ENCODE data around the gene DDR2.

DNA sequence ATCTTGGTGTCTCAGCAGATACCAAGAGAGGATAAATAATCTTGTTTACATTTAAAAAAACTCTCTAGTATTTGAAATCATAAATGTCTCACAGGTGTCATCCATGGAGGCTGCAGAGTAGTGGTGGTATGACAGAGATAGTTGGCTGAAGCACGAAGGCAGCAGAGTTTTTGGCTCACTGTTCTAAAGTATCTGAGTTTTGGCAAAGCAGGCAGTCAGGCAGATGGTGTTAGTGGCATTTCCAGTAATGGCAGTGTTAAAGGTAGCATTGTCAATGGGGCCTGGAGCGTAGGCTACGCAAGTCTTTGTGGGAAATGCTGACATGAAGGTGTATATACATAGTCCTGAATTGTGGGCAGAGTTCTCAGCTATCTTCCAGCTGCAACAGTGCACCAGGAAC lies 89.8 kb downstream of the DDR2 start:
- TF ChIP-seq, protein P1, sequence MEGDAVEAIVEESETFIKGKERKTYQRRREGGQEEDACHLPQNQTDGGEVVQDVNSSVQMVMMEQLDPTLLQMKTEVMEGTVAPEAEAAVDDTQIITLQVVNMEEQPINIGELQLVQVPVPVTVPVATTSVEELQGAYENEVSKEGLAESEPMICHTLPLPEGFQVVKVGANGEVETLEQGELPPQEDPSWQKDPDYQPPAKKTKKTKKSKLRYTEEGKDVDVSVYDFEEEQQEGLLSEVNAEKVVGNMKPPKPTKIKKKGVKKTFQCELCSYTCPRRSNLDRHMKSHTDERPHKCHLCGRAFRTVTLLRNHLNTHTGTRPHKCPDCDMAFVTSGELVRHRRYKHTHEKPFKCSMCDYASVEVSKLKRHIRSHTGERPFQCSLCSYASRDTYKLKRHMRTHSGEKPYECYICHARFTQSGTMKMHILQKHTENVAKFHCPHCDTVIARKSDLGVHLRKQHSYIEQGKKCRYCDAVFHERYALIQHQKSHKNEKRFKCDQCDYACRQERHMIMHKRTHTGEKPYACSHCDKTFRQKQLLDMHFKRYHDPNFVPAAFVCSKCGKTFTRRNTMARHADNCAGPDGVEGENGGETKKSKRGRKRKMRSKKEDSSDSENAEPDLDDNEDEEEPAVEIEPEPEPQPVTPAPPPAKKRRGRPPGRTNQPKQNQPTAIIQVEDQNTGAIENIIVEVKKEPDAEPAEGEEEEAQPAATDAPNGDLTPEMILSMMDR (IDR thresholded peaks at IDR 0.05), result no peak
- no peak for TF ChIP-seq POLR2A (IDR thresholded peaks at IDR 0.05)

Measured in lower leg skin (tissue), 3 donors.